GM19463 (cell line): ENCODE measurements around the gene UNC5A.

Source experiments
- ATAC-seq: cut with Tn5 transposase; IDR thresholded peaks from one replicate; pipeline ENCODE4 v1.9.1; 2021; ENCODE audit warnings: mild to moderate bottlenecking, moderate library complexity; ENCODE audit not compliant: unreplicated experiment

The UNC5A gene

DNA sequence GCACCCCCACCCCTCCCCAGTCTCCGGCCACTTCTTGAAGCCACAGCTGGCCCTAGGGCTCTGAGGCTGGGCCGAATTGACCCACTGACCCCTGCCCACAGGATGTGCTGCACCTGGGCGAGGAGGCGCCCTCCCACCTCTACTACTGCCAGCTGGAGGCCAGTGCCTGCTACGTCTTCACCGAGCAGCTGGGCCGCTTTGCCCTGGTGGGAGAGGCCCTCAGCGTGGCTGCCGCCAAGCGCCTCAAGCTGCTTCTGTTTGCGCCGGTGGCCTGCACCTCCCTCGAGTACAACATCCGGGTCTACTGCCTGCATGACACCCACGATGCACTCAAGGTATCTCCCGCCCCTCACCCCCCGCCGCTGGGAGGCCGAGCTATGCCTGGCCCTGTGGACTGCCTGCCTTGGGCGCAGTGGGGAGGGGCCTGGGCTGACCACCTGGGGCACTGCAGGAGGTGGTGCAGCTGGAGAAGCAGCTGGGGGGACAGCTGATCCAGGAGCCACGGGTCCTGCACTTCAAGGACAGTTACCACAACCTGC lies 67.5 kb downstream of the UNC5A start:
- ATAC-seq: no peak

DNA sequence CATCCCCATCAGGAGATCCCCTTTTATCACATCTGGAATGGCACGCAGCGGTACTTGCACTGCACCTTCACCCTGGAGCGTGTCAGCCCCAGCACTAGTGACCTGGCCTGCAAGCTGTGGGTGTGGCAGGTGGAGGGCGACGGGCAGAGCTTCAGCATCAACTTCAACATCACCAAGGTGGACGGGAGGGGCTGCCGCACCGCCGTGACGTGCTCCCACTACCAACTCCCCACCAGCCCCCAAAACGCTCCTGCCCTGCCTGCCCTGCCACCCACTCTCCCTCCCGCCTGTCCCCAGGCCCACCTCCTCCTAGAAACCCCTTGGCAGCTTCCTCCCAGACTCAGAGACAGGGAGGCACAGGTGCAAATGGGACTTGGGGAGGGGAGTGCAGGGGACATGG lies 68.1 kb downstream of the UNC5A start:
- no peak for ATAC-seq

DNA sequence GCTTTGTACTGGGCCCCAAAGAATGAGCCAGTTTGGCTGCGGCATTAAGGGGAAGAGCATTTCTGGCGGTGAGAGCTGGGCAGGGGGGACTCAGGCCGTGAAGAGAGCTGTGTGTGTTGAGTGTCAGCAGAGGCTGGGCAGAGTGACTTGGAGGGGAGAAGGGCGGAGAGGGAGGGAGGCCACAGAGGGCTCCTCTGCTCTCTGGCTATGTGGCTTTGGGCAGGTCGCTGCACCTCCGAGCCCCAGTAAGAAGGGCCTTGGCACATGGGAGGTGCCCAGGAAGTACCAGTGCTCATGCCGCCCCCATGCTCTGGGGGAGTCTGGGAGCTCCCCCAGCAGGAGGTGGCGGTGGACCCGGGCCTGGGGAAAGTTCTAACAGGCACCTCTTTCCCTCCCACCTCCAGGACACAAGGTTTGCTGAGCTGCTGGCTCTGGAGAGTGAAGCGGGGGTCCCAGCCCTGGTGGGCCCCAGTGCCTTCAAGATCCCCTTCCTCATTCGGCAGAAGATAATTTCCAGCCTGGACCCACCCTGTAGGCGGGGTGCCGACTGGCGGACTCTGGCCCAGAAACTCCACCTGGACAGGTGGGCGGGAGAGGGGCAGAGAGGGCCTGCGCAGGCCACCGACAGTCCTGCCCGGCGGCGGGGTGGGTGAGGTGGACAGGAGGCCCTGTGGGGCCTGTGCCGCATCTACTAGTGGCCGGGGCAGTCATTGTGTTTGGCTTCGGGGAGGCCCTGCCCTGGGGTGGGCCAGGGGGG lies 68.7 kb downstream of the UNC5A start:
- ATAC-seq: no peak

DNA sequence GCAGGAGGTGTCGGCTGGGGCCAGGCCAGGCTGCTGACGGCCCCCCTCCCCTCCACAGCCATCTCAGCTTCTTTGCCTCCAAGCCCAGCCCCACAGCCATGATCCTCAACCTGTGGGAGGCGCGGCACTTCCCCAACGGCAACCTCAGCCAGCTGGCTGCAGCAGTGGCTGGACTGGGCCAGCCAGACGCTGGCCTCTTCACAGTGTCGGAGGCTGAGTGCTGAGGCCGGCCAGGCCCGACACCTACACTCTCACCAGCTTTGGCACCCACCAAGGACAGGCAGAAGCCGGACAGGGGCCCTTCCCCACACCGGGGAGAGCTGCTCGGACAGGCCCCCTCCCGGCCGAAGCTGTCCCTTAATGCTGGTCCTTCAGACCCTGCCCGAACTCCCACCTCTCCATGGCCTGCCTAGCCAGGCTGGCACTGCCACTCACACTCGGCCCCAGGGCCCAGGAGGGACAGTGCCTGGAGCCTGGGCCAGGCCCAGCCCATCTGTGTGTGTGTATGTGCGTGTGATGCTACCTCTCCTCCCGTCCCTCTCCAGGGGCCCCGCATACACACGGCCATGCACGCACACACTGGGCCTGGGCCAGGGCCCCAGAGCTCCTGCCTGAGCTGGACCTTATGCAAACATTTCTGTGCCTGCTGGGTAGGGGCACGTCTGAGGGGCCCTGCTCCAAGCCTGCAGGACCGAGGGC lies 69.5 kb downstream of the UNC5A start:
- ATAC-seq: no peak

DNA sequence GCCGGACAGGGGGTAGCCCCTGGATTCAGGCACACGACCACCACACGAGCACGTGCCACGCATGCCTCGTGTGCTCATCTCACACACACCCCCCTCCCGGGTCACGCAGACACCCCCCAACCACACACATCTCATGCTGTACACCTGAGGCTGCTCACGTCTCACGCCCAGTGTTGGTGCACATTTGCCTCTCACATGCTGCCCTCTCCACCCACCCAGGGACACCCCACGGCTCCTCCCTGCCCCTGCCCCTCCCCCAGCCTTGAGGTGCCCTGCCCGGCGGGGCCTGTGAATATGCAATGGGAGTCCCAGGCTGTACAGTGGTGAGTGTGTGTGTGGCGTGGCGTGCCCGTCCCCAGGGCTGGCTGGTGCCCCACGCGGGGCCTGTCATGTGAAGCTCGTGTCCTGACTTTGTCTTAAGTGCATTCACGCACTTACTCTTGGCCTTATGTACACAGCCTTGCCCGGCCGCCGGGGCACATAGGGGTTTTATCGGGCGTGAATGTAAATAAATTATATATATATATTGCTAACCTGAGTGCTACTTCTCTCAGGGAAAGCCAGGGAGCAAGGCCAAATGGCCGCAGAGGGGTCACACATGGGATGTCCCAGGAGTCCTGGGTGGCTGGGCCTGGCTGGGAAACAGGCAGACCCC lies 70.1 kb downstream of the UNC5A start:
- no peak for ATAC-seq

DNA sequence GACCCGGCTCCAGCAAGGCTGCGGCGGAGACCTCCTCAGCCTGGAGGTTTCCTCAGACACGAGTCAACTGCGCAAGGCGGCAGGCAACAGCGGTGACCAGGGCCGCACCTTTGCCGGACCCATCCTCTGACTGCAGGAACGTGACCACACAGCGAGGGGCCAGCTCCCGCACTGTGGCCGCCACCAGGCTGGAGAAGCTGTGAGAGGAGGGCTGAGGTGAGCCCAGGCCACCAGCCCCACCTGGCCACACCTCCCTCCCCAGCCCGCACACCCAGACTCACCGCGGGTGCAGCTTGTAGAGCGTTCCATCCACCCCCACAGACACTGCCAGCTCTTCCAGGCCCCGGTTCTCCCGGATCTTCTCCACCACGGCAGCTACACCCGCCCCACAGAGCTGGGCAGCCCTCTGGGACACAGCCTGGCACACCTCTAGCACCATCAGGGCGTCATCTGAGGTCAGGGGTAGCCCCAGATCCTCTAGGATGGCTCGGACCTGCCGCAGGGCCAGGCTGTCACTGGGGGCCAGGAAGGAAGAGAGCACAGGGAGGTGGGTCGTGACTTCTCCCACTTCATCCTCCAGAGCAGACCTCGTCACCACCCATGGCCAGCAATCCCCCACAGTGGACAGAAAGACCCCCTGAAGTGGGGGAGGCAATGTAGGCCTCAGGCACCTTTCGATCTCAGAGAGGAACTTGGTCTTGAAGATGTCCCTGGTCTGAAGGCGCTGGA lies 70.8 kb downstream of the UNC5A start:
- ATAC-seq: no peak

DNA sequence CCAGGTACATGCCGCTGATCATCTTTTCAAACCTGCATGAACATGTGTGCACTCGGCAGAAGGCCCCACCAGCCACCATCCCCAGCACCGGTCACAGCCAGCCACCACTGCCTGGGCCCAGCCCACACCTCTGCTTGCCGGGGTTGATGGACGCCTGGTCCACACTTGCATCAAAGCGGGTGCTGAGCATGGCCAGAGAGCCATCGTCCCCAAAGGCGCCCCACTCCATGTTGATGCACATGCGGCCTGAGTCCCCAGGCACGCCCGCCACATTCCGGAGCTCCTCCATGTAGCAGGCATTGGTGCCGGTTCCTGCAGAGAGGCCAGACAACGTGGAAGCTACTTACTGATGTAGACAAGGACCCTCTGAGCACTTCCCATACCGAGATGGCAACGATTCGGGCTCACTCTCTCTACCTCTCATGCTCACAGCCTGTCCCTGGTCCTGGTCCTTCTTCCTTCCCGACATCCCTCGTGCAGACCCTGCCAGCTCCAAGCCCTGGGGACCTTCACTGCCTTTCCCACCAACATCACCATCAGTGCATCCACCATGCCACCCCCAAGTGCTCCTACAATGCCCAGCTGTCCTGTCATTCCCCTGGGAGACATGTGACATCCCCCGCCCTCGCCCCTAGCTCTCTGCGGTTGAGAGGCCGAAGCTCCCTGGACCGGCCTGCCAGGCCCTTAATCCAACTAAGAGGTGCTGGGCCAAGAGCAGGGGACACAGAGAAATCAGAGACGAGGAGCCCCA lies 71.6 kb downstream of the UNC5A start:
- no peak for ATAC-seq

DNA sequence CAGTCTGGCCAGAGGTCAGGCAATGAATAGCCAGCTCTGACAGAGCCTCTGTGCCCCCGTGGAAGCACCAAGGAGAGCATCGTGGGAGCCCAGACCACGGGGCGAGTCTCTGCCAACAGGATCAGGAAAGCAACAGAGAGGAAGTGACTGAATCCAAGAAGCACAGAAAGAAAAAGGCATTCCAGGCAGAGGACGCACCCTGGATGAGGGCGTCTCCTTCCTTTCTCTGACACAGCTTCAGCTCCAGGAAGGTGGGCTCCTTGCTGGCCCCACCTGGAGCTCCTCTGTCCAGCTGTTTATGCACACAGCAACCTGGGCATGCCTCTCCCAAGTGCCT lies 72.2 kb downstream of the UNC5A start:
- no peak for ATAC-seq

DNA sequence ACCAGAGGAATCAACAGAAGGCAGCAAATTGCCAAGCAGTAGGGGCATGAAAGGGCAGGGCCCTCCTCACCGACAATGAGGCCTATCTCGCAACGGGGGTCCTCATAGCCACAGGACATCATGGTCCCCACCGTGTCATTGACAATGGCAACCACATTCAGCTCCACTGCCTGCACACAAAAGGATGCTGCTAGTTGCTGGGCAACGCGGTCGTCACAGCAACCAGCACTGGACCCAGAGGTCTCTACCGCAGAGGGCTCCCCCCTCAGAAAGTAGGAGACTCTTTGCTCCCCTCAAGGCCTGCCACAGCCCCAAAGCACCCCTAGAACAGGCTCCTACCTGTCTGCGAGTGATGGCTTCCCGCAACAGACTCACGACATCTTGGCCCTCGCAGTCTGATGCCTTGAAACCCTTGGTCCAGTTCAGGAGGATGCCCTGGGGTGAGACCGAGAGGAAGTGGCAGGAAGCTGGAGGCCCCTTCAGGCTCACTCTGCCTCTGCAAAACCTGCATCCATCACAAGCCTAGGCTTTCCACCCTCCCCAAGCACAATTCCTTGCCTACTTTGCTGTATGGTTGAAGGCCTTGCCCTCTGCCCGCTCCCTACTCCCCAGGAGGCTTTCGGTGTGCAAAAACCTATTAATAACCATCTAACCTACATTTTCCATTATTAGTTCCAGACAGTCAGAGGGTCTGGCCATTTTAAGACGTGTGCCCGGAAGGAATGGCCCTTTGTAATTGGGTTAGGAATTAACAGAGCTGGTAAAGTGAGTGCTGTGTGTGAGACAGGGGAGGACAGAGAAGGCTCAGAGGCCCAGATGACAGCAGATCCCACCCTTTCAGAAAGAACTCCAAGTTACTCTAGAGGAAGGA lies 73.6 kb downstream of the UNC5A start:
- no peak for ATAC-seq

DNA sequence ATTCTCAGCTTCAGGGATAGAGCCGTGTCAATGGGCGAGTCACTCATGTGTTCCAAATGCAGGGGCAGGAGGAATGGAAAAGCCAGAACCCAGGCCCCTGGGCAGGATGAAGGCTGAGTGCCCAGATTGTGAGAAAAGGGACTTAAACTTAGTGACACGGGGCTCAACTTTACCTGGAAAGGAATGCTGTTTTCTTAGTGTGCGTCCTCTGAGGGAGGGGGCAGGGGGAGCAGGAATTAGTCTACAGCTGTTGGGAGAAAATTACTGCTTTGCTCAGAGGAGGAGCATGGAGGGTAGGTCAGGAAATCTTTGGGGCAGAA lies 74.2 kb downstream of the UNC5A start:
- no peak for ATAC-seq

DNA sequence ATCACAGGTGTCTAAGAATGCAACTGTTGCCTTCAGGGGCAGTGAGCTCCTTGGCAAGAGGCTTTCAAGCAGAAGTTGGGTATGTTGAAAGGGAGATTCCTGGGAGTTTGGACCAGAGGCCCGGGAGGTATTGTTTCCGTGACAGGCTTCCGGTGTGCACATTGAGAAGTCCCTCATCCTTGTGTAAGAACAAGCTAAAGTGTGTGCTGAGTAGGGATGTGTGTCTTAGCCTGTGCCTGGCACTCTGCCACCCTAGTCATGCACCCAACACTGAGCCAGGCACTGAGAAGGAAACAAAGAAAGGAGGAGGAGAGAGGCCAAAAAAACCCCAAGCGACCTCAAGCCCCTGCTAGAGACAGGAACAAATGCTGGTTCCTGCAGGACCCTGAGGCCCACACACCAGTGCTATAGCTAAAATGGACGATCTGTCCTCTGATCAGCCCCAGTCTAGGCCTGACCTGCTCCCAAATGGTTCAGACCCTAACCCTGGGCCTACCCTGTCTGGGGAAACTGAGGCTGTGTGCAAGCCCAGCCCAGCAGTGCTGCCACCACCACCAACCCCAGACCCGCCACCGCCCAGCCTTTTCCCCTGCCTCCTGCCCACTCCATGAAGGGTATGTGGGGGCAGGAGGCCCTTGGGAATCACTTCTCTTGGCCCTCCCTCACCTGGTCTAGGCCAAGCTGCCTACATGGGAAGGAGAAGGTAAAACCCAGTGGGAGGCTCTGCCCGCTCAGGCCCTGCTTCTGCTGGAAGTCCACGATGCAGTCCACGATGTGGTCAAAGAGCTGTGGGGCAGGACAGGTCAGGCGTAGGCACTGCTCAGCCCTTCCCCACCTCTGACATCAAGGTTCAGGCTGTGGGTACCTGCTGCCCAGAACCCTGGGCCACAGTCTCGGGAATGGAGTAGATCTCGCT lies 76.2 kb downstream of the UNC5A start:
- no peak for ATAC-seq

DNA sequence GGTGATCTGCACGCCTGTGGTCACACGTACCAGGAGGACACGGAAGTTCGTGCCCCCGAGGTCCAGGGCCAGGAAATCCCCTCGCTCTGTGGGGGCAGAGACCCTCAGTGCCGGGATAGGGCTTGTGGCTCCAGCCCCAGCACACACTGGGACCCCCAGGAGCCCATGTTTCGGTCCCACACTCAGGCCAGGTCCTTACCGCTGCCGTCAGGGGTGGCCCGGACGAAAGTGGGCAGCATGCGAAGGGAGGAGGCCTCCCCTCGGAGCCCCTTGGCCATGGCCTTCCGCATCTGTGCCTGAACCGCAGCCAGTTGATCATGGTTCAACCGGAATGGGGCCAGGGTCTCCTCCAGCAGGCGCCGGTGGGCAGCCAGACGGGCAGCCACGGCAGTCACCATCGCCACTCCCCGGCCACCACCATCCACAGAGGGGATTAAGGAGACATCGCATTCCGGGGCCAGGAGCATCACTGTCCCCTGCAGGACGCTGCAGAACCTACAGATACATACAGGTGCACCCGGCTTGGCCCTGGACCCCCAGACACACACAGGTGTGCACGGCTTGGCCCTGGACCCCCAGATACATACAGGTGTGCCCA lies 77.0 kb downstream of the UNC5A start:
- no peak for ATAC-seq

DNA sequence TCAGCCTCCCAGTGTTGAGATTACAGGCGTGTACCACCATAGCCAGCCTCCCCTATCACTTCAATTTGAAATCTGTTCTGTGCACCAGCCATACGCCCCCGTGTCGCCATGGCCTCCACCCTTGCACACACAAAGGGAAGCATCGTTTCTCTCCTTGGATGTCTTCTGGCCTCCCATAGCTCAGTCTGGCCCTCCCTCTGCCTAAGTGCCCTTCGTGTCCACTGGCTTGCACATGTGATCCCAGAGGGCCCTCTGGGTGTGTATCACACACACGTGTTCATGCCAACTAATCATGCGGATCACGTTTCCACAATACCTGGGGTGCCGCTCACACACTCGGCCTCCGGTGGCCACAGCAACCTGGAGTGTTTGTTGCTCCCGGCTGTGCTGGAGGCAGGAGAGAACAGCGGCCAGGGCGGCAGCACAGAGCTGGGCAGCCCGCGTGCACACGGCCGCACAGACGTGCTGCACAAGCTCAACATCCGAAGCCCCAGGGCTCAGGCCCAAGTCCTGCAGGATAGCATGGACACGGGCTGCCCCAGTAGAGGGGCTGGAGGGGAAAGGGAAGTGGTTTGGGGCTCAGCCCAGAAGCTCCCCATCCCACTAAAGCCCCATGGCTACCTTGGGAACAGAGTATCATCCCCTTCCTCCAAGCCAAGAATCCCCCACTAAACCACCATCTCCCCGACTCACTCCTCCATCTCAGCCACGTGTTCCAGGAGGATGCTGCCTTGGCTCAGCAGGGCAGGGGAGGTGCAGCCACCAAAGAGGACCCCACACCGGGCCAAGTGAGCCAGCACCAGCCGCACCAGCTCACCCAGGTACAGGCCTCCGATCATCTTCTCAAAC lies 77.9 kb downstream of the UNC5A start:
- no peak for ATAC-seq

DNA sequence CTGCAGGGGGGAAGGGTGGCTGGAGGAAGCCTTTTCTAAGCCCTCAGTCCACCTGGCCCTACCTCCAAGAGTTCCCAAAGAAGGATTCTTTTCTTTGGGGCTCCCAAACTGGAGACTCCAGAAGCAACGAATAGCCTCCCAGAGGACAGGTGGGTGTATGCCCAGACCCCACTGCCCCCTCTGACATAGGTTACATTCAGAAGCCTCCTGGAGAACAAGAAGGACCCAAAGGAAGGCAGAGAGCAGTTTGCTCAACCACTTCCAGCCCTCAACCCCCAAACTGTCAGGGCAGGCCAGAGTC lies 78.5 kb downstream of the UNC5A start:
- ATAC-seq: no peak

DNA sequence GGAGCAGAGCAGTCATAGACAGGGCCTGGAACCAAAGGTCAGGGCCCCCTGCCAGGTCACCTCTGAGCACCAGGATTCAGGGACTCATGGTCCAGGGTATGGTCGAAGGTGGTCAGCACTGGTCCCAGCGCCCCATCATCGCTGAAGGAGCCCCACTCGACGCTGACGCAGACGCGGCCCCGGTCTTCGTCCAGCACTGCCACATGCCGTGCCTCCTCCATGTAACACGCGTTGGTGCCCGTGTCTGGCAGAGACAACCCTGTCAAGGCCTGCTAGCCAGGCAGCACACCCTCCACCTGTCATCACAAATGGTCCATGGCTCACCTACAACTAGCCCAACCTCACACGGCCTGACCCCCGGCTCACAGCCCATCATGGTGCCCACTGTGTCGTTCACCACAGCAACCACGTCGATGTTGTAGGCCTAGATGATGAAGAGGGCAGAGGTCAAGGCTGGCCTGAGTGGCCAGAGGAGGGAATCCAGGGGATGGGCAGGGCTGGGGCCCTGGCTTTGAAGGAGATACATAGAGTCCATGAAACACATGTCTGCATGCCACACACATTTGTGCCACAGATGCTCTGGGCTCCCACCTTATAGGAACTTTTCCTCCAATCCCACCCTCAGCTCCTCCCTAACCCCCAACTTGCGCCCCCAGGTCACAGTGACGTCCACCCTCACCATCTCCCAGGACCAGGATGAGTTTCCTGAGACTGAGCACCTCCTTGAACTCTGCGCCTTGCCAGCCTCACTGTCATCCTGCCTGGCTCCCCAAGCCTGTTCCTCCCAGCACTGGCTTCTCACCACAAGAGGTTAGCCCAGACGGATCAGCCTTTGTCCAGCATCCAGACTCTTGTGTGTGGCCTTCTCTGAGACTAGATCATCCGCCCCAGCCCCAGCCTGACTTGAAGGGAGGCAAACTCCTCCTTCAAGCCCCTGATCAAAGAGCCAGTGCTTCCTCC lies 79.2 kb downstream of the UNC5A start:
- ATAC-seq: no peak
